SK-N-SH (cell line): ENCODE results near the gene PPARGC1A. TPM values are rescaled to one million over a fixed set of nuclear protein-coding genes. Genes with fewer than 3 reads are reported as not detected.

Experiments
- CTCF ChIA-PET: fragments of 300-600, 350-600 bp; formaldehyde crosslinking; extraction: SDS; loops from one replicate; lab custom pipeline; 2021; lab: Yijun Ruan, JAX
- POLR2A ChIA-PET: fragments of 350-600 bp; sonication (Branson Sonifier 250); formaldehyde crosslinking; extraction: SDS; loops from one replicate; lab custom pipeline; 2020; ENCODE audit warnings: antibody characterized with exemption, inconsistent platforms; lab: Yijun Ruan, JAX
- DNase-seq: peaks from one replicate; pipeline ENCODE4 v3.0.0; 2012
- H2AFZ ChIP-seq: fragments of 200-600 bp; sonication (generic); 2 replicates; pipeline ENCODE4 v1.8.1; 2016; ENCODE audit warnings: antibody characterized with exemption, mild to moderate bottlenecking, low read depth
- H3F3A ChIP-seq: fragments of 200-600 bp; sonication (generic); replicated peaks from 2 replicates; pipeline ENCODE3; 2016; ENCODE audit warnings: antibody characterized with exemption, mild to moderate bottlenecking; ENCODE audit not compliant: insufficient read depth
- H3K27ac ChIP-seq, 2 experiments: fragments of 200-500 bp in 1 of 2; fragments of 200-600 bp in 1 of 2; sonication (Bioruptor generic) in 1 of 2; sonication (generic), shearing (Covaris generic) in 1 of 2; 2 replicates each; pipeline versions ENCODE4 v1.5.1 to v1.6.1; 2014 to 2016; ENCODE audit warnings: low read depth in 2 of 2, inconsistent platforms in 1 of 2, low read length in 1 of 2, mild to moderate bottlenecking in 1 of 2, mixed read lengths in 1 of 2
- H3K27me3 ChIP-seq: fragments of 200-600 bp; sonication (generic), shearing (Covaris generic); 2 replicates; pipeline ENCODE4 v1.6.1; 2016; ENCODE audit warnings: mixed run types; ENCODE audit not compliant: insufficient read depth
- H3K36me3 ChIP-seq, 2 experiments: fragments of 200-500 bp in 1 of 2; fragments of 200-600 bp in 1 of 2; sonication (Bioruptor generic) in 1 of 2; sonication (generic) in 1 of 2; replicated peaks in 1 of 2; 2 replicates each; pipeline versions ENCODE3 to v1.5.1; 2014 to 2016; ENCODE audit warnings: low read length in 1 of 2, mild to moderate bottlenecking in 1 of 2; ENCODE audit not compliant: insufficient read depth in 2 of 2, control insufficient read depth in 1 of 2
- H3K4me1 ChIP-seq, 2 experiments: fragments of 200-500 bp in 1 of 2; fragments of 200-600 bp in 1 of 2; sonication (Bioruptor generic) in 1 of 2; sonication (generic), shearing (Covaris generic) in 1 of 2; 2 replicates each; pipeline versions ENCODE4 v1.5.1 to v1.6.1; 2014 to 2016; ENCODE audit warnings: low read depth in 1 of 2, low read length in 1 of 2, mixed run types in 1 of 2; ENCODE audit not compliant: insufficient read depth in 2 of 2, control insufficient read depth in 1 of 2
- H3K4me2 ChIP-seq: fragments of 200-600 bp; sonication (generic), shearing (Covaris generic); 2 replicates; pipeline ENCODE4 v1.6.1; 2017; ENCODE audit warnings: mixed run types
- H3K4me3 ChIP-seq, 2 experiments: fragments of 200-500 bp in 1 of 2; fragments of 200-600 bp in 1 of 2; sonication (Bioruptor generic) in 1 of 2; sonication (generic), shearing (Covaris generic) in 1 of 2; 2 replicates each; pipeline versions ENCODE4 v1.5.1 to v1.8.1; 2014 to 2016; ENCODE audit warnings: low read depth in 2 of 2, inconsistent platforms in 1 of 2, low read length in 1 of 2, mild to moderate bottlenecking in 1 of 2, mixed read lengths in 1 of 2, moderate library complexity in 1 of 2
- H3K79me2 ChIP-seq: fragments of 200-600 bp; sonication (generic); 2 replicates; pipeline ENCODE4 v1.8.1; 2017; ENCODE audit warnings: mild to moderate bottlenecking; ENCODE audit not compliant: insufficient read depth
- H3K9ac ChIP-seq: fragments of 200-600 bp; sonication (generic); 2 replicates; pipeline ENCODE4 v1.6.1; 2017; ENCODE audit warnings: mixed run types
- H3K9me2 ChIP-seq: fragments of 200-600 bp; sonication (generic); 2 replicates; pipeline ENCODE4 v1.6.1; 2017; ENCODE audit warnings: mixed run types
- H3K9me3 ChIP-seq: fragments of 200-600 bp; sonication (generic); 2 replicates; pipeline ENCODE4 v1.6.1; 2017; ENCODE audit warnings: mixed run types, mild to moderate bottlenecking, moderate library complexity
- H4K20me1 ChIP-seq: fragments of 200-600 bp; sonication (generic); 2 replicates; pipeline ENCODE4 v1.6.1; 2017; ENCODE audit warnings: mild to moderate bottlenecking, mixed run types; ENCODE audit not compliant: insufficient read depth
- CHD2 ChIP-seq: fragments of 150-350 bp; IDR thresholded peaks from 2 replicates; pipeline ENCODE4 v1.6.1; 2018; ENCODE audit warnings: low read length; ENCODE audit not compliant: partially characterized antibody
- GATA2 ChIP-seq: sonication (generic); formaldehyde crosslinking; IDR thresholded peaks from 2 replicates; pipeline ENCODE4 v1.5.0; 2020; ENCODE audit warnings: mild to moderate bottlenecking, missing genetic modification reagents
- JUND ChIP-seq: IDR thresholded peaks from 2 replicates; pipeline ENCODE4 v1.4.0; 2012
- MEF2A ChIP-seq: IDR thresholded peaks from 2 replicates; pipeline ENCODE4 v1.4.0; 2012; ENCODE audit warnings: low read depth, borderline replicate concordance
- MXI1 ChIP-seq: IDR thresholded peaks from 2 replicates; pipeline ENCODE4 v1.6.1; 2012; ENCODE audit warnings: mild to moderate bottlenecking, low read depth, low read length, improper control_type of control experiment
- RAD21 ChIP-seq: IDR thresholded peaks from 2 replicates; pipeline ENCODE4 v1.6.1; 2012; ENCODE audit warnings: mild to moderate bottlenecking, low read length
- RCOR1 ChIP-seq: fragments of 150-350 bp; IDR thresholded peaks from 2 replicates; pipeline ENCODE4 v1.6.1; 2017; ENCODE audit warnings: antibody characterized with exemption, low read length
- REST ChIP-seq: IDR thresholded peaks from 2 replicates; pipeline ENCODE4 v1.6.1; 2012; ENCODE audit warnings: mild to moderate bottlenecking, low read depth, low read length, moderate library complexity
- TAF1 ChIP-seq: IDR thresholded peaks from 2 replicates; pipeline ENCODE4 v1.6.1; 2012; ENCODE audit warnings: low read depth, mild to moderate bottlenecking, low read length, moderate library complexity, borderline replicate concordance
- TCF12 ChIP-seq: IDR thresholded peaks from 2 replicates; pipeline ENCODE4 v1.4.0; 2012
- TEAD4 ChIP-seq: IDR thresholded peaks from 2 replicates; pipeline ENCODE4 v1.4.0; 2012; ENCODE audit warnings: mild to moderate bottlenecking, borderline replicate concordance; ENCODE audit not compliant: insufficient read depth
- WGBS: methylation state at CpG from one replicate; pipeline ENCODE4 v1.1.6; 2017; ENCODE audit warnings: low lambda C conversion rate; 5-methylcytosine and 5-hydroxymethylcytosine counted together
- polyA plus RNA-seq, 3 experiments: library from polyadenylated mRNA; depleted of rRNA; stranded (reverse); fragments of >200 nt; gene quantifications; 2 replicates each; pipeline ENCODE4 v1.2.3, GENCODE V29; 2012

Gene PPARGC1A
- polyA plus RNA-seq, 1 of the 3 experiments (the other 2 are of a cell fraction) = 0.07 TPM

- no peak for TF ChIP-seq REST
- no peak for TF ChIP-seq TAF1
- TF ChIP-seq CHD2 = no peak
- no peak for TF ChIP-seq TCF12
- no peak for TF ChIP-seq MEF2A
- TF ChIP-seq RAD21 = no peak
- TF ChIP-seq JUND = no peak
These were observed 39.4 kb upstream of the PPARGC1A start (continued) for GRCh38 chr4:23929248-23929647.

GRCh38 chr4:23924556-23924955, 34.7 kb upstream of the PPARGC1A start:
- WGBS = 59% methylated on average over 4 of the region's 4 CpGs
- CTCF ChIA-PET = no interaction called here
- POLR2A ChIA-PET = no interaction called here

More at GRCh38 chr4:23924556-23924955, 34.7 kb upstream of the PPARGC1A start:
- Histone ChIP-seq H3K4me2 (no peak overlapping the region), H3K4me3 (no peak overlapping the region), H3K9me2 (no peaks in the 10 kb centered on the region), H3K4me1 (no peaks in the 10 kb centered on the region), H4K20me1 (no peaks in the 10 kb centered on the region), H3K36me3 (no peaks in the 10 kb centered on the region), H3F3A (no peaks in the 10 kb centered on the region), H3K79me2 (no peaks in the 10 kb centered on the region), H3K27ac (no peak overlapping the region), H3K9ac (no peak overlapping the region), H3K9me3 (no peaks in the 10 kb centered on the region), H3K27me3 (no peaks in the 10 kb centered on the region), H2AFZ (no peak overlapping the region)
- no peak for DNase-seq
- no peak for TF ChIP-seq RCOR1
- no peak for TF ChIP-seq MXI1
- TF ChIP-seq TEAD4 = no peak
- TF ChIP-seq GATA2 = no peak
- TF ChIP-seq RAD21 = no peak
- TF ChIP-seq REST = no peak
